Lung microvascular endothelial cell (primary cell): Measurements from ENCODE around the gene LZIC. TPM values are rescaled to one million over a fixed set of nuclear protein-coding genes. Genes with fewer than 3 reads are reported as not detected.

ENCODE experiments used
- DNase-seq, 2 donors: peaks; one replicate each; pipeline versions ENCODE4 v3.0.0 to v3.0.0-alpha.2; 2010; ENCODE audit warnings: low read depth in 2 of 2
- total RNA-seq: library from RNA; depleted of rRNA; stranded (reverse); fragments of >200 nt; gene quantifications from 2 replicates; pipeline ENCODE4 v1.2.1, GENCODE V29; 2014

LZIC gene
- total RNA-seq, 1 donor from 2014 or later, result 18.3 TPM

DNA sequence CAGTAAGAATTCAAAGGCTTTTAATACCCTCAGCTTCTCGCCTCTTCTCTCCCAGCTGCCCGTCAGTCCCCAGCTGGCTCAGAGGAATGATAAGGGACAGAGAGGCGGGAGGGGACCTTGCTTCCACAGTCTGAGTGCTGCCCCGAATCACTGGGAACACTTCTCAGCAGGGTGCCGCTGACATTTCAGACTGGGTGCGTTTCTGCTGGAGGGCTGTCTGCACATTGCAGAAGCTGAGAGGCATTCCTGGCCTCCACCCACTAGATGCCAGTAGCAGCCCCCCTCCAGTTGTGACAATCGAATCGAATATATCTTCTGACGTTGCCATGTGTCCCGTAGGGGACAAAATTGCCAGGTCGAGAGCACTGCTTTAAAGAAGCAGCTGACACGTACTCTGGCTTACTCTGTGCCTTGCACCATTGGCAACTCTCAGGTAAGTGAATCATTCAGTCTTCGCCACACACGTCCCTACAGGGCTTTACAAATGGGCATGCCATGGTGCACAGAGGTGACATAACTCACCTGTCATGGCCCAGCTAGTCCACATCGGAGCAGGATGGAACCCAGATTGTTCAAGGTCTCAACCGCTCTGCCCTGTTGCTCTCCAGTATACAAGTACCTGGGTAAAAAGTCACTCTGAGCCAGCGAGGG, 57.0 kb downstream of the LZIC start:
- DNase-seq, result no peak

DNA sequence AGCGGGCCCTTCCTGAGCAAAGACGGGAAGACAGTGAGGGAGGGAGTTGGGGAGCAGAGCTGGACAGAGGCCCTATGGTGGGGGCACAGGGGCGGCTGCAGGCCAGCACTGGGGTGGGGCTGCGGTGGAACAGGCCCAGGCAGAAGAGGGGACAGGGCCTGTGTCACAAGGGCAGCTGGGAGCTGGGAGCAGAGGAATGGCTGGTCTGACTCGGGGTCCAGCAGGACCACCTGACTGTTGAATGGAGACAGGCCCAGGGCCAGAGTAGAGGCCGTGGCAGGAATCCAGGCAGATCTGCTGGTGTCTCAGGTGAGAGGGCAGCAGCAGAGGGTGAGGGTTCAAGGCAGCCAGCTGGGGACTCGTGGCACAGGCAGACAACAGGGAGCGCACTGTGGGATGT, 58.4 kb downstream of the LZIC start:
- no peak for DNase-seq

DNA sequence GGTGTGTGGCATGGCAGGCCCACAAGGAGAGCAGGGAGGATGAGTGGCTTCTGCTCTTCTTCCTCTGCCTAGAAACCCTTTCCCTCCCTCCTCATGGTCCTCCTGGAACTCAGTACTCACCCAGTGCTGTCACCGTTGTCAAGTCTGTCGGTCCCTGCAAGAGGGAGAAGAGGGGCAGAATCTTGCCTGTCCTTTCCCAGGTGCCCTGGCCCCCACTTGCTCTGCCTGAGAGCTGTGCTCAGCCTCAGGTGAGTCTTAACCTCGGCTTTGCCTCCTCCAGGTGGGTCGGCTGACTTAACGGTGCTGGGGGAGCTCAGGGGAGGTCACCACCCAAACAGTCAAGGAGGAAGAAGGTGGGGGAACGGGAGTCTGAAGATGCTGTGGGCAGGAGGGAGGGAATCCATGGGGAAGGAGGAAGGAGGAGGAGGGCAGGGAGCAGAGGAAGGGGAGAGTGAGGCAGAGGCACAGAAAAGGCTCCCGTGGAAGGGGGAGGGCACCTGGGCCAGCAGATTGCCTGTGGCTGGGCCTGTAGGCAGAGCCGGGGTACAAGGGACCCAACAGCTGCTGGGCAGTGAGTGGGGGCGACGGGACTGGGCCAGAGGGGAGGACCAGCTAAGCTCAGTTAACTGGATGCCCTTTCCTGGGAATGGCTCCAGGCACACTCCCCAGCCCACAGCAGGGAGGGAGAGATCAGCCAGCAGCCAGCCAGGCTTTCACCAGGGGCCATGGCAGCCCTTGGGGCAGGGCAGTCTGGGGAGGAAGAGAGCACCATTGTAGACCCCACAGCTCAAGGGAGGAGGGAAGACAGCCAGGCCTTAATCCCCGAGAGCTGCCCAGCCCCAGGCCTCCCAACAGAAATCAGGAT, 59.4 kb downstream of the LZIC start:
- no peak for DNase-seq

GRCh38 chr1:9882945-9883303, 60.3 kb downstream of the LZIC start:
- no peak for DNase-seq

- DNase-seq, result no peak
These were observed 60.8 kb downstream of the LZIC start for GRCh38 chr1:9882296-9882944.

DNA sequence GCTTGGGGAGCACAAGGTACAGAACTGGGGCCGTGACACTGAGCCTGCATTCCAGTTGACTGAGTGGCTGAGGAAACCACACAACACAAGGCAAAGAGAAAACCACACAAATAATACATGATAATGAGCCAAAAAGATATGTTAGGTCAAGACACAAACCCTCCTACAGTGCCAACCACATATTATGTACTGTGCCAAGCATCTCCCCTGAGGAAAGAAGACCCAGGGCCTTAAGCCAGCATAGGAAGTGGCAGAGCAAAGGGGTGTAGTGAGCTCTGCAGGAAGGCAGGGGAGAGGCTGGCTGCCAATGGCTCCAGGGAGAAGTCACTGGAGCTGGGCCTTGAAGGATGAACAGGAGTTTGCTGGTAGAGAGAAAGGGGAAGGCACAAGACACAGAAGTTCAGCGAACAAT, 61.3 kb downstream of the LZIC start:
- no peak for DNase-seq

Other genes with a start within 250 kb of the LZIC start
- gene CLSTN1, start 119.4 kb downstream of the LZIC start, total RNA-seq, result 47.3 and 48.6 TPM in 2 replicates
- 23.4 and 35.3 TPM in 2 replicates for gene CTNNBIP1, start 33.1 kb downstream of the LZIC start, total RNA-seq
- gene NMNAT1, start 84 bp upstream of the LZIC start, total RNA-seq, result 9.6 and 13.3 TPM in 2 replicates
- gene RBP7, start 53.8 kb upstream of the LZIC start, total RNA-seq, result 0.22 TPM in 1 of 2 replicates, not detected in the other
- gene UBE4B, start 89.6 kb upstream of the LZIC start, total RNA-seq, result 12.7 and 13.7 TPM in 2 replicates